HEK293T (cell line): ENCODE data around the gene CHCHD3.

Source experiments
- ARNT ChIP-seq: fragments of 450-650 bp; IDR thresholded peaks from 2 replicates; pipeline ENCODE4 v1.6.1; 2017; ENCODE audit warnings: mild to moderate bottlenecking
- BHLHE40 ChIP-seq: fragments of 450-650 bp; IDR thresholded peaks from 2 replicates; pipeline ENCODE4 v1.6.1; 2016; ENCODE audit warnings: mild to moderate bottlenecking, moderate library complexity, borderline replicate concordance
- FOXK2 ChIP-seq: fragments of 450-650 bp; IDR thresholded peaks from 2 replicates; pipeline ENCODE4 v1.6.1; 2016; ENCODE audit warnings: mild to moderate bottlenecking
- HDGF ChIP-seq: fragments of 450-650 bp; IDR thresholded peaks from 2 replicates; pipeline ENCODE4 v1.6.1; 2017; ENCODE audit warnings: antibody characterized with exemption, borderline replicate concordance
- L3MBTL2 ChIP-seq: fragments of 450-650 bp; conservative IDR thresholded peaks from 2 replicates; pipeline ENCODE4 v1.6.1; 2016; ENCODE audit warnings: mild to moderate bottlenecking
- LEF1 ChIP-seq: fragments of 450-650 bp; IDR thresholded peaks from 2 replicates; pipeline ENCODE4 v1.6.1; 2017; ENCODE audit warnings: mild to moderate bottlenecking, borderline replicate concordance
- NFRKB ChIP-seq: fragments of 450-650 bp; IDR thresholded peaks from 2 replicates; pipeline ENCODE4 v1.6.1; 2016; ENCODE audit warnings: mild to moderate bottlenecking, moderate library complexity
- SP1 ChIP-seq: fragments of 450-650 bp; IDR thresholded peaks from 2 replicates; pipeline ENCODE4 v1.6.1; 2017
- SUZ12 ChIP-seq: fragments of 450-650 bp; IDR thresholded peaks from 2 replicates; pipeline ENCODE4 v1.6.1; 2016; ENCODE audit warnings: mild to moderate bottlenecking
- ZNF384 ChIP-seq: fragments of 450-650 bp; IDR thresholded peaks from 2 replicates; pipeline ENCODE4 v1.6.1; 2016

GRCh38 chr7:133091943-133092464 is 10.1 kb upstream of the CHCHD3 start:
- TF ChIP-seq ARNT (no peak), LEF1 (no peak), NFRKB (no peak), ZNF384 (no peak), BHLHE40 (no peak), SUZ12 (no peak), L3MBTL2 (no peak), HDGF (no peak), FOXK2 (no peak), SP1 (no peak)
